ENCODE results near the gene GMFB.

DNA sequence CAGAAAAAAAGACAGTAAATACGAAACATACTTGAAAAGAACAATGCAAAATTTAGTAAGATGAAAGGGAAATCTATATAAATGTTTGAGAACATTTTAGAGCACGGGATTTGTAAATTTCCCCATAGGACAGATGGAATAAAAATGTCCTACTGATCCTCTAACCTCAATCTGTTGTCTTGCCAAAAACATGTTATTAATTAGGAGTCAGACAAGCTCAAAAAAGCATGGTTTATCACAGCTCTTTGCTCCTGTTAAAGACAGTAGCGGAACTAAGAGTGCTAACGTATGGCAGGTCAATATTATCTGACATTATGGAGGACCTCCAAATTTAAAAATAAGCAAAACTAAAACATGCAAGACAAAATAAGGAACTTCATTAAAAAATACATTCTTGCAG is 12.9 kb downstream of the GMFB start:
- TF ChIP-seq POLR2A (IDR thresholded peaks at IDR 0.05) (no peak), EP300 (IDR thresholded peaks at IDR 0.05) (no peak), POLR2AphosphoS5 (IDR thresholded peaks at IDR 0.05) (no peak)
- TF ChIP-seq, protein P1, sequence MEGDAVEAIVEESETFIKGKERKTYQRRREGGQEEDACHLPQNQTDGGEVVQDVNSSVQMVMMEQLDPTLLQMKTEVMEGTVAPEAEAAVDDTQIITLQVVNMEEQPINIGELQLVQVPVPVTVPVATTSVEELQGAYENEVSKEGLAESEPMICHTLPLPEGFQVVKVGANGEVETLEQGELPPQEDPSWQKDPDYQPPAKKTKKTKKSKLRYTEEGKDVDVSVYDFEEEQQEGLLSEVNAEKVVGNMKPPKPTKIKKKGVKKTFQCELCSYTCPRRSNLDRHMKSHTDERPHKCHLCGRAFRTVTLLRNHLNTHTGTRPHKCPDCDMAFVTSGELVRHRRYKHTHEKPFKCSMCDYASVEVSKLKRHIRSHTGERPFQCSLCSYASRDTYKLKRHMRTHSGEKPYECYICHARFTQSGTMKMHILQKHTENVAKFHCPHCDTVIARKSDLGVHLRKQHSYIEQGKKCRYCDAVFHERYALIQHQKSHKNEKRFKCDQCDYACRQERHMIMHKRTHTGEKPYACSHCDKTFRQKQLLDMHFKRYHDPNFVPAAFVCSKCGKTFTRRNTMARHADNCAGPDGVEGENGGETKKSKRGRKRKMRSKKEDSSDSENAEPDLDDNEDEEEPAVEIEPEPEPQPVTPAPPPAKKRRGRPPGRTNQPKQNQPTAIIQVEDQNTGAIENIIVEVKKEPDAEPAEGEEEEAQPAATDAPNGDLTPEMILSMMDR (IDR thresholded peaks at IDR 0.05): no peak
